ENCODE measurements around the gene TSEN2. TPM values are rescaled to one million over a fixed set of nuclear protein-coding genes. Genes with fewer than 3 reads are reported as not detected.
"Not testable (repeated sequence)": the region's sequence is repeated elsewhere in the genome, so short reads cannot be mapped to it uniquely, and the experiment has no call there.

TSEN2 gene
- total RNA-seq, 1 donor from 2014 or later, result 39.3 TPM

DNA sequence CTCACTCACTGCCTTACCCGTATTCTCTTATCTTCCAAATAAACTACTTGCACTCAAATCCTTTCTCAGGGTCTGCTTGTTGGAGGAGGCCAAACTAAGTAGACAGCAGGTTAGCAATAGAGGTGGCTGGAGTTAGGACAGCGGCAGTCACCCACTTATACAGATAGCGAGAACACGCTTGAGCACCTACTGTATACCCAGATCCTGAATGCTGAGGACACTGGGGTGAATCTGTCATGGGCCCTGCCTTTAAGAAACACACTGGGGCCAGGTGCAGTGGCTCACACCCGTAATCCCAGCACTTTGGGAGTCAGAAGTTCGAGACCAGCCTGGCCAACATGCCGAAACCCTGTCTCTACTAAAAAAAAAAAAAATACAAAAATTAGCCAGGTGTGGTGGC lies 38.0 kb upstream of the TSEN2 start:
- H3K9me3 Mint-ChIP-seq, result no peaks in the 10 kb centered on the region
- intact Hi-C loops (cut with micrococcal nuclease), result no loop called here
- no peaks in the 10 kb centered on the region for H3K27me3 Mint-ChIP-seq

DNA sequence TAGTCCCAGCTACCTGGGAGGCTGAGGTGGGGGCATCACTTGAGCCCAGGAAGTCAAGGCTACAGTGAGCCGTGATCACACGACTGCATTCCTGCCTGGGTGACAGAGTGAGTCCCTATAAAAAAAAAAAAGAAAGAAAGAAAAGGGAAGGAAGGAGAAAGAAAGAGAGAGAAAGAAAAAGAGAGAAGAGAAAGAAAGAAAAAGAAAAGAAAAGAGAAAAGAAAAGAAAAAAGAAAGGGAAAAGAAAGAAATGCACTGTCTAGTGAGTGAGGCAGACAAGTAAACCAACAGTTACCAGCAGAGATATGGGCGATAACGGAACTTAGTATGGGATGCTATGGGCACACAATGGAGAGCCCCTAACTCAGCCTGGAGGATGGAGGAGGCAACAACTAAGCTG lies 37.2 kb upstream of the TSEN2 start:
- Mint-ChIP-seq H3K4me3 (no peak overlapping the region), H3K9me3 (no peaks in the 10 kb centered on the region), H3K27ac (no peak overlapping the region), H3K36me3 (ENCODE audit: low read depth) (no peaks in the 10 kb centered on the region), H3K4me1 (no peaks in the 10 kb centered on the region), H3K27me3 (no peaks in the 10 kb centered on the region)
- no peak for DNase-seq
- intact Hi-C loops (cut with micrococcal nuclease), result no loop called here

More for the DNA sequence above, 38.0 kb upstream of the TSEN2 start:
- no peak for DNase-seq
- Mint-ChIP-seq H3K27ac (no peak overlapping the region), H3K36me3 (ENCODE audit: low read depth) (no peaks in the 10 kb centered on the region), H3K4me3 (no peak overlapping the region), H3K4me1 (no peaks in the 10 kb centered on the region)

DNA sequence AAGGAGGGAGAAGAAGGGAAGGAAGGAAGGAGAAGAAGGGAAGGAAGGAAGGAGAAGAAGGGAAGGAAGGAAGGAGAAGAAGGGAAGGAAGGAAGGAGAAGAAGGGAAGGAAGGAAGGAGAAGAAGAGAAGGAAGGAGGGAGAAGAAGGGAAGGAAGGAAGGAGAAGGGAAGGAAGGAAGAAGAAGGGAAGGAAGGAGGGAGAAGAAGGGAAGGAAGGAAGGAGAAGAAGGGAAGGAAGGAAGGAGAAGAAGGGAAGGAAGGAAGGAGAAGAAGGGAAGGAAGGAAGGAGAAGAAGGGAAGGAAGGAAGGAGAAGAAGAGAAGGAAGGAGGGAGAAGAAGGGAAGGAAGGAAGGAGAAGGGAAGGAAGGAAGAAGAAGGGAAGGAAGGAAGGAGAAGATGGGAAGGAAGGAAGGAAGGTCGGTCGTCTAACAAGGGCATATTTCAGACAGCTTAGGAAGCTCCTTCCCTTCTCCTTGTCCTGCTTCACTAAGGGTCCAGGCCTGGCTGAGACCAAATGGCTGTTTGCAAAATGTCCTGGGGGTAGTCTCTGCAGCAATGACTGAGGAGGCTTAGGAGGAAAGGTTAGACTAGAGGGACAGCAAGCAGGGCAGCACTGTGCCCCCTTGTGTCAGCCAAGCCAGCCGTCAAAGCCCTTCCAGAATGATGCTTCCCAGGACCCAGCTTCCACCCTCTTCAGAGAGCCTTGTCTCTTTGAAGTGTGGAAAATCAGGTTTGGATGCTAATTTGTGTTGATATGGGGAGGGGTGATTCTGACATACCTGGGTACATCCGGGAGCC lies 35.7 kb upstream of the TSEN2 start:
- H3K4me3 Mint-ChIP-seq; intact Hi-C loops (cut with micrococcal nuclease): not testable (repeated sequence)

DNA sequence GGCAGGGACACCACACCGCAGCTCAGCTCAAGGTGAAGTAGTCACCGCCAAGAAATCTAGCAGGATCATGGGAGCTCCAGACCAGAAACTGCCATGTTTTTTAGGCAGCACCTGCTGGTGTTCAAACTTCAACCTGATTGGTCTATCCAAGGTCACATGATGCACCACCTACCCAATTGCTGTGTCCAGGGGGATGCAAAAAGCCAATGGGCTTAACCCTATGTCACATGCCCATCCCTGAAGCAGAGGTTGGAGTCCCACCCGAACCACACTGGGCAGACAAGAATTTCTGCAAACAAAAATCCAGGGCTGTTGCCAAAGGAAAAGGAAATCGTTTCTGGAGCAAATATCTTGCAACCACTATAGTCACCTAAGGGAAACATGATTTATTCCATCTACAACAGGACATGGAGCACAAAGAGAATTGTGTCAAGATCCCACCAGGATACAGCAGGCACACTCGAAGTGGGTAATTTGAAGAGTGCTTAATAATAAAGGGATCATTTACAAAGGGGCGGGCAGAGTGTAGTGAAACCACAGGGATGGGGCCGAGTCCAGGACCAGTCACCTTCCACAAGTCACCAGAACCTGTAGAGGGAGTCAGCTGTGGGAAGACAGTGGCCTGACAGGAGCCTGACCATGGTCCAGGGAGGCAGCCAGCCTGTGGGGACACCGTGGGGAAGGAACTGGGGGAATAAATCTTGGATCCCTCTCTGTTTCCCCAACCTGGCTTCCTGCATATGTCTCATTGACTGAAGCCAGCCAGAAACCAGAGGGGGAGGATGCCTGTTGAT lies 34.2 kb upstream of the TSEN2 start:
- Mint-ChIP-seq H3K4me3 (no peak overlapping the region), H3K27ac (no peak overlapping the region), H3K36me3 (ENCODE audit: low read depth) (no peaks in the 10 kb centered on the region), H3K4me1 (no peaks in the 10 kb centered on the region), H3K27me3 (no peaks in the 10 kb centered on the region), H3K9me3 (no peaks in the 10 kb centered on the region)
- intact Hi-C loops (cut with micrococcal nuclease), result no loop called here
- DNase-seq, result no peak

More for the DNA sequence above, 35.7 kb upstream of the TSEN2 start:
- not testable (repeated sequence) for H3K27me3 Mint-ChIP-seq; H3K36me3 Mint-ChIP-seq (ENCODE audit: low read depth); H3K27ac Mint-ChIP-seq; H3K4me1 Mint-ChIP-seq; DNase-seq; H3K9me3 Mint-ChIP-seq

DNA sequence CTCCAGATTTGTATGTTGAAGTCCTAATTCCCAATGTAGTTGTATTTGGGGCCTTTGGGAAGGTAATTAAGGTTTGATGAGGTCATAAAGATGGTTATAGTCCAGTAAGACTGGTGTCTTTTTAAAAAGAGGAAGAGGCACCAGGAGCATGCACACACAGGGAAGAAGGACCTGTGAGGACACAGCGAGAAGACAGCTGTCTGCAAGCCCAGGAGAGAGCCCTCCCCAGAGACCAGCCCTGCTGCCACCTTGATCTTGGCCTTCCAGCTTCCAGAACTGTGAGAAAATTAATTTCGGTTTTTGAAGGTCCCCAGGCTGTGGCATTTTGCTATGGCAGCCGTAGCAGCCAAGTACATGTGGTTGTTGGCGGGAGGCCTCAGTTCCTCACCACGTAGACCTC lies 32.8 kb upstream of the TSEN2 start:
- Mint-ChIP-seq H3K9me3 (no peaks in the 10 kb centered on the region), H3K4me3 (no peak overlapping the region), H3K27me3 (peaks cover 2% of the 10 kb centered on the region), H3K4me1 (no peaks in the 10 kb centered on the region), H3K27ac (no peak overlapping the region), H3K36me3 (ENCODE audit: low read depth) (no peaks in the 10 kb centered on the region)
- no peak for DNase-seq
- intact Hi-C loops (cut with micrococcal nuclease), result no loop called here

DNA sequence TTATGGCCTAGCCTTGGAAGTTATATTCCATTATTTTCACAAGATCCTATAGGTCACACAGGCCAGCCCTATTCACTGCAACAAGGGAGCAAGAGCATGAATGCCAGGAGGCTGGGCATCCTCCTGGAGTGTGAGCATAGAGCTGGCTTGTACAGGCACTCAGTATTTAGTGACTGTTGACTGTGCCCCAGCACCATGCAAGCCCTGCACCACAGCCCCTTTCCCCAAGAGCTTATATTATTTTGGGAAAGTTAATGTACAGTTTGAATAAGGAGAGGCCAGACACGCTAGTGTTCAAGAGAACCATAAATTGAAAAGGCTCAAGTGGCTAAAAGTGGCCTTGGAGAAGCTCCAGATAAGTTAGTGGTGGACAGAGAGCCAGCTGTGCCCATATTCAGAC lies 32.3 kb upstream of the TSEN2 start:
- H3K27ac Mint-ChIP-seq, result no peak overlapping the region
- H3K4me1 Mint-ChIP-seq, result no peaks in the 10 kb centered on the region
- peaks cover 2% of the 10 kb centered on the region for H3K27me3 Mint-ChIP-seq
- H3K9me3 Mint-ChIP-seq, result no peaks in the 10 kb centered on the region
- H3K36me3 Mint-ChIP-seq (ENCODE audit: low read depth), result no peaks in the 10 kb centered on the region
- intact Hi-C loops (cut with micrococcal nuclease), result no loop called here
- no peak overlapping the region for H3K4me3 Mint-ChIP-seq
- DNase-seq, result no peak

DNA sequence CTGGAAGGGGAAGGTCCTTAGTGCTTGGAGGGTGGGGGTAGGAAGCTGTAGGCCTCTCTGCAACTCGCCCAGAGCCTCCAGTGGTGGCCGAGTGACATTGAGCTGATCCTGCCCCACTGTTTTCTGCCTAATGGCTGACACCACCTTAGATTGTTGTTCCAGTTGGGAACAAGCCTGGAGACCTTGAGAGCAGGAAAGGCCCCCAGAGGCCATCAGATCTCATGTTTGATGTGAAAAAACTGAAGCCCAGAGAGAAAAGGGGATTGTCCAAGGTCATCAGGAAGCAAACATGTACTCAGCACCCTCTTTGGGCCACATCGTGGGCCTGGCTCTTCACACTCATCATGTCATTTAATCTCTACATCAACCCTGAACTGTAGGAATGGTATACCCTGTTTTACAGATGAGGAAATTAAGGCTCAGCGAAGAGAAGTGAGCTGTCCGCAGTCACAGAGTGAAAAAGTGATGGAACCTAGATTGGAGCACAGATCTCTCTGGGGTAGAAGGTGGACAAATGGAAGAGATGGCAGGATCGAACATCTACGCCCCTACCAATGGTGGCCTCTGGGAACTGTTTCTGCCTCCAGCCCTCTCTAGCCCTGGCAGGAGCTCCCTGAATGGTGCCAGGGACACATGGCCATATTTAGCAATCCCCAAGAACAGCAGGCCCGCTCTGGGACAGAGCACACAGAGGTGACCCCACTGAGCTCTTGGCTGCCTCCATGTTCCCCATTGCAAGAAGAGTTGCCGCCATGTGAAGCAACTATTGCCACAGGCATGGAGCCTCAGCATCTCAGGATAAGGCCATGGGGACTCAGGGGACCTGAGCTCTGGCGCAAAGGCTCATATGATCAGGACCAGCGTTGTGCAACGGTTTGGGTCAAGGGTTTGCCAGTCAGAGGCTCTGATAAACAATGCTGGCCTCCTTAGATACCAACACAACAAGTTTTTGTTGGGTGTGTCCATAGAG lies 31.6 kb upstream of the TSEN2 start:
- no peak overlapping the region for H3K4me3 Mint-ChIP-seq
- DNase-seq, result no peak
- H3K36me3 Mint-ChIP-seq (ENCODE audit: low read depth), result no peaks in the 10 kb centered on the region

DNA sequence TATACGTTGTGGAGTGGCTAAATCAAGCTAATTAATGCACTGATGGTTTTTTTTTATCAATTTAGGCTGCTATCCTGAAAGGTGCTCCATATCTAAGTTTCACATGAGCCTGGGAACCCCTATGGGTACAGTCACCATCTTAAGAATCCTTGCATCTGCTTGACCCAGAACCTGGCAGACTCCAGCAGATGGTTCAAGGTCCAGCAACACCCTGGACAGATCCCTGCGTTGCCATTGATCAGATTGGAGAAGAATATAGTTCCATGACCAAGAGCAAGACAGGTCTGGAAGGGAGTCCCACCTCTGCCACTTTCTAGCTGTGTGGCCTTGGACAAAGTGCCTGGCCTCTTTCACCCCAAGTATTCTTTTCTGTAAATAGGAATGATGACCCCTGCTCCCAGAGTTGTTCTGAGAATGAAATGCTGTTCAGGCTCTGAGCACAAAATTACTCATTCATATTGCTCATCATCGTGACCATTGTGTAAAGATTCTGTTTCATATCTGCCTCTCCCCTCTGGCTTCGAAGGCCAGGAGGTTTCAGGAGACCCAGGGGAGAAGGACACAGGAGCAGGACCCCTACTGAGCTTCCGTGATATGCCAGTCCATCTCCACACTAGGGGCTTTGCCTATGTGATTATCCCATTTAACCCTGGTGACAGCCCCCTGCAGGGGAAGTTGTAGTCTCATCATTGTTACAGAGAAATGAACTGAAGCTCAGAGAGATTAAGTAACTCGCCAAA lies 30.0 kb upstream of the TSEN2 start:
- H3K4me1 Mint-ChIP-seq, result no peaks in the 10 kb centered on the region
- H3K27ac Mint-ChIP-seq, result no peak overlapping the region
- H3K9me3 Mint-ChIP-seq, result no peaks in the 10 kb centered on the region
- intact Hi-C loops (cut with micrococcal nuclease), result no loop called here
- H3K4me3 Mint-ChIP-seq, result no peak overlapping the region
- H3K27me3 Mint-ChIP-seq, result peaks cover 2% of the 10 kb centered on the region
- DNase-seq, result no peak
- H3K36me3 Mint-ChIP-seq (ENCODE audit: low read depth), result no peaks in the 10 kb centered on the region

More for the DNA sequence above, 31.6 kb upstream of the TSEN2 start:
- Mint-ChIP-seq H3K4me1 (no peaks in the 10 kb centered on the region), H3K9me3 (no peaks in the 10 kb centered on the region), H3K27me3 (peaks cover 2% of the 10 kb centered on the region), H3K27ac (no peak overlapping the region)
- intact Hi-C loops (cut with micrococcal nuclease), result no loop called here

DNA sequence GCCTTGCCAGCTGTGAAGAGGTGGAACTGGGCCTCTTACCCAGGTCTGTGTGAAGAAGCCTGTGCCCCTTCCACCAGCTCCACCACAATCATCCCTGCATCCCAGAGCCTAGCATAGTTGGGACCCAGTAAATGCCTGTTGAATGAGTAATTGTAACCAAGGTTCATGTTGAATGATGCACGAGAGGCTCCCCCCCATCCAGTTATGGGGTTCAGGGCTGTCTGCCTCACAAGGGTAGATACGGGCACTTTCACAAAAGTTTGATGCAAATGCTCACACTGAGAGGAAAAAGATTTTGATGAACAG lies 29.5 kb upstream of the TSEN2 start:
- DNase-seq, result no peak
- H3K36me3 Mint-ChIP-seq (ENCODE audit: low read depth), result no peaks in the 10 kb centered on the region
- H3K4me1 Mint-ChIP-seq, result no peaks in the 10 kb centered on the region
- no peak overlapping the region for H3K27ac Mint-ChIP-seq
- no peaks in the 10 kb centered on the region for H3K9me3 Mint-ChIP-seq
- H3K27me3 Mint-ChIP-seq, result peaks cover 2% of the 10 kb centered on the region
- no peak overlapping the region for H3K4me3 Mint-ChIP-seq
- intact Hi-C loops (cut with micrococcal nuclease), result no loop called here

DNA sequence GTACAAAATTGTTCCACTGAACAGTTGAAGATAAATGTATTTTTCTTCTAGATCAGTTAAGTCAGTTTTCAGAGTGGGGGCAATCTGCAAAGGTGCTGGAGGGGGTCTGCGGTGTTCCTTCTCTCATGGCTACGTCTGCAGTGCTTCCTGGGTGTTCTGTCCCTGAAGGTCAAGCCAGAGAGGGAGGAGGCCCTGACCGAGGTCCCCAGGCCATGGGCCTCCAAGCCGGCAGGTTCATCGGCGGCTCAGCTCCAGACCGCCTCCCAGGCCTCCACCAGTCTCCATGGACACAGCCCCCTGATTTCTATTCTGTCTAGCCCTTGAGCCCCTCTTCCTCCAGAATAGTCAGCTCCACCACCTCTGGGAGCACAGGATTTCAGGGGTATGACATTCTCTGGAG lies 28.5 kb upstream of the TSEN2 start:
- H3K27me3 Mint-ChIP-seq, result peaks cover 2% of the 10 kb centered on the region
- H3K9me3 Mint-ChIP-seq, result no peaks in the 10 kb centered on the region
- no peak for DNase-seq
- H3K27ac Mint-ChIP-seq, result no peak overlapping the region
- intact Hi-C loops (cut with micrococcal nuclease), result no loop called here
- H3K4me3 Mint-ChIP-seq, result no peak overlapping the region
- H3K4me1 Mint-ChIP-seq, result no peaks in the 10 kb centered on the region
- no peaks in the 10 kb centered on the region for H3K36me3 Mint-ChIP-seq (ENCODE audit: low read depth)

DNA sequence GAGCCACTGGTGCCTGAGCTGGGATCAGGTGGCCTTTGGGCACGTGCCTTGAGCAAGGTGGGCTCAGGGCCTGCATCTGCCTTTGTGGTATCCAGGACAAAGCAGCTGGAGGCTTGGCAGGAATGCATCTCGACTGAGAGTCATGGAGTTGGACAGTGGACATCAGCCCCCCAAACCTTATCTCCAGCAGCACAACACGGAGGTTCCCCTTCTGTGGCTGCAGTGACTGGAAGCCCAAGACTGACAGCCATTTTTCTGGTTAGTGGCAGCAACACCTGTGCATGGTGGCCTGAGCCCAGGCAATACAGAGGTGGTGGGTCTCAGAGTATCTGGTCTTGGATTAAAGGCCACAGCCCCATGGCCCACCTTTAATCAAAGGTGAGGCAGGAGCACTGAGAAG lies 27.8 kb upstream of the TSEN2 start:
- Mint-ChIP-seq H3K4me3 (no peak overlapping the region), H3K27ac (no peak overlapping the region), H3K36me3 (ENCODE audit: low read depth) (no peaks in the 10 kb centered on the region), H3K4me1 (peaks cover 3% of the 10 kb centered on the region), H3K27me3 (peaks cover 2% of the 10 kb centered on the region), H3K9me3 (no peaks in the 10 kb centered on the region)
- no peak for DNase-seq
- intact Hi-C loops (cut with micrococcal nuclease), result no loop called here

DNA sequence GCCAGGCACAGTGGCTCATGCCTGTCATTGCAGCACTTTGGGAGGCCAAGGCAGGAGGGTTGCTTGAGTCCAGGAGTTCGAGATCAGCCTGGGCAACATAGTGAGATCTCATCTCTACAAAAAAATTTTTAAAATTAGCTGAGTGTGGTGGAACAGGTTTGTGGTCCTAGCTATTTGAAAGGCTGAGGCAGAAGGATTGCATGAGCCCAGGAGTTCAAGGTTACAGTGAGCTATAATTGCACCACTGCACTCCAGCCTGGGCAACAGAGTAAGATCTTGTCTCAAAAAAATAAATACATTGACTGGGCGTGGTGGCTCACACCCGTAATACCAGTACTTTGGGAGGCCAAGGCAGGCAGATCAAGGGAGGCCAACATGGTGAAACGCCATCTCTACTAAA lies 26.9 kb upstream of the TSEN2 start:
- DNase-seq; H3K4me1 Mint-ChIP-seq; intact Hi-C loops (cut with micrococcal nuclease); H3K9me3 Mint-ChIP-seq; H3K27ac Mint-ChIP-seq; H3K36me3 Mint-ChIP-seq (ENCODE audit: low read depth); H3K4me3 Mint-ChIP-seq; H3K27me3 Mint-ChIP-seq: not testable (repeated sequence)

DNA sequence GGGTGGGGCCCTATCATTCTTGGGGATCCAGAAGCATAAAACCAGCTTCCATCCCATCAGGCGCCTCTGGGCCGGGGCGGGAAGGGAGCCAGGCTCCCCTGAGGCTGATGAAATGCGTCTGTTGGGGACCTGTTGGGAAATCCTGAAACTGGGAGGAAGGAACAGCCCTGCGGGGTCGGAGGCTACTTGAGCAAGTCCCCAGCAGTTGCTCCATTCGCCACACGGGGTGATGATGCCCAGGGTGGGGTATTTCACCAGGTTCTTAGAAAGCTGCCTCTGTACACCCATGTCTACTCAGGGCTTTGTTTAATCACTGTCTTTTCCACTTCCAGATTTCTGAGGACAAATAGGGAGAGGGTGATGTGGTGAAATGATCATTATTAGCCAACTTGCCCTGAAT lies 25.4 kb upstream of the TSEN2 start:
- Mint-ChIP-seq H3K4me1 (peaks cover 7% of the 10 kb centered on the region), H3K27ac (no peak overlapping the region), H3K36me3 (ENCODE audit: low read depth) (no peaks in the 10 kb centered on the region), H3K4me3 (no peak overlapping the region), H3K27me3 (peaks cover 2% of the 10 kb centered on the region), H3K9me3 (no peaks in the 10 kb centered on the region)
- DNase-seq, result no peak
- intact Hi-C loops (cut with micrococcal nuclease), result no loop called here

Measured in activated CD4-positive, alpha-beta T cell treated with anti-CD3 and anti-CD28 coated beads, Interleukin-2, amount 10 ng/mL, durations not matched to agents 24 days and 14 days (primary cell).